DMS79 (cell line): ENCODE results near the gene RYK.
"Not testable (repeated sequence)": the region's sequence is repeated elsewhere in the genome, so short reads cannot be mapped to it uniquely, and the experiment has no call there.

Experiments used
- DNase-seq: peaks from one replicate; lab custom pipeline; 2025; lab: John Stamatoyannopoulos, UW

Gene RYK

DNA sequence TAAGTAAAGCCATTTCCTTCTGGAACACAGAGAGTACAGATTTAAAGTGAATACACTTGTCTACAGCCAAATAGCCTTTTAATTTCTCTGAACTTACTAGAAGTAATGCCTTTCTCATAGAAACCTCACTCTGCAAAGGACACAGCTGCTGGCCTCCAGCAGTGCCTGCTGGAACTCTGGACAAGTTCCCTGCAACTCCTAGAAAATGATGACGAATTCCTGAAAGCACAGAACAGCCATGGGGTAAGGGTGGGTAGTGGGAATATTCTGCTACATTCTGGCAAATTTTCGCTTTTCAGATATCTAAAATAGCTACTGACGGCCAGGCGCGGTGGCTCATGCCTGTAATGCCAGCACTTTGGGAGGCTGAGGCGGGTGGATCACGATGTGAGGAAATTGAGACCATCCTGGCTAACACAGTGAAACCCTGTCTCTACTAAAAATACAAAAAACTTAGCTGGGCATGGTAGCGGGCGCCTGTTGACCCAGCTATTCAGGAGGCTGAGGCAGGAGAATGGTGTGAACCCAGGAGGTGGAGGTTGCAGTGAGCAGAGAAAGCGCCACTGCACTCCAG lies 34.4 kb downstream of the RYK start:
- no peak for DNase-seq

DNA sequence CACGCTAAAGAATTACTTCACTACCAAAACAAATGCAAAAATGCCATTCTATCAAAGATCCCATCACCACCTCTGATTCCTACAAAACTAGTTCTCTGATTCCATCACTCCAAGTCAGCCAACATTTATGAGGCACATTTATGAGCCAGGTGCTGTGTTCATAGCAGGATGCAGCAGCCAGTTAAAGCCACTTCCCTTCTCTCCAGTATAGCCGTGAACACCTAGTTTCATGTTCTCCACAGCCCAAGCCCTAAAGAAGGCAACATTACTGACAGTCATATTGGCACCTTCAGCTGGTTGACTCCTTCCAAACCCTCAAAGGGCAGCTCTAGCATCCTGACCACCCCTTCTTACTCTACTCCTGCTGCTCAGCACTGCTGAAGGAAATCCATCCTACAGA lies 36.4 kb downstream of the RYK start:
- no peak for DNase-seq

DNA sequence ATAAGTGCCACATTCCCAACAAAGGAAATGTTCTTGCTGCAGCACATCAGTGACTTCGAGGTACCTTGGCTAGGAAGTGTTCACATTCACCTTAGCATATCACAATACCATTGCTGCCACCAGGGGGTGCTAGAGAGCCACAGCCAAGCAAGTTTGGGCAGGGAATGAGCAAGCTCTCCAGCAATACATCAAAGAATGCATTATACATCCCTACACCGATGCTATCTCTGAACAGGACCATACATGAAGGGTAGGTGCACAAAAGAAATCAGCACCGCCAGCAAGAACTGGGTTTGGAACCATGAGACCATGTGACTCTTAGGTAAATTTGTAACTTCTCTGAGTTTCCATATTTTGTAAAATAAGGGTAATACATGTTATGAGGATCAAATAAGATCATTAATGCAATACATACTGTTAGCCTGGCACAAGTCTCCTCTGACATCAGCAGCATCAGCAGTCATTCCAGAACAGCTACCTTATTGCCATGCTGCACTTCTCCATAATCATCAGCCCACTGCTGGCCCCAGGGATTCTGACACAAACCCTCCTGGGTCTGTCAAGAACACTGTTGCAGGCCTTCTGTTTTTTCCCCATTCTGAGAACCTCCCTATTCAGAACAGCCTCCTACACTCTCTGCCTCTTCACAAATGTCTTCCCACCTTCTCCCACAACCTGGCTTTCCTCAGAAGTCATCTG lies 37.5 kb downstream of the RYK start:
- DNase-seq: peak; percentile 45

DNA sequence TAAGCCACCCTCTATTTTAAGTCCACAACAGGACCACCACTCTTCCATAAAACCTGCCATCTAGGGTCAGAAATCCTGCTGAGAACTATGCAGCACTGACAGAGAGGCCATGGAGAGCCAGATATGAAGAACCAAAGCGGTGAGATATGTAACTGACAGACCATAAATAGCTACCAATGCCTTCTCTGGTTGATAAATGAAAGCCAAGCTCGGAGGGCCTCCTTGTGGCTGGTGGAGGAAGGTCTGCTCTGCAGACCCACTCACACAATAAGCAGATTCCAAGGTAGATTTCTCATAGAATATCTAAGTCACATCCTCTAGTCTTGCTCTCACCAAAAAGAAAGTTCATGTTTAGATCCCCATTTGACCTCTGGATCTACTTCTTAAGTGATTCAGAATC lies 38.9 kb downstream of the RYK start:
- no peak for DNase-seq

DNA sequence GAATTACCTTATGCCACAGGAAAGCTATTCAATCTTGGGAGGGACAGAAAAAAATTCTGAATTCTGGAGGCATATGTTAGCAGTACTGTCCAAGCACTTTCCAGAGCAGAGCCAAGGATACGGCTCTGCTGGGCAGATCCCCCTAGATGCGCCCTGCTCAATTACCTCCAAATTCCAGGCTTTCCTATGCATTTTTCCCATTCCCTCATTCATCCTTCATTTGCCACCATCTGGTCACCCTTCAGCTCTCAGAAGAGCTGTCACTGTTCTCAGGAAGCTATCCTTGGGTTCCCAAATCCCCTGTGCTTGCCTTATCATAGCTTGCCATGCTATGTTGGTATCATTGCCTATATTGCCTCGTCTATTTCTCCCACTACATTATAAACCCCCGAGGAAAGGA lies 45.2 kb downstream of the RYK start:
- DNase-seq: no peak

DNA sequence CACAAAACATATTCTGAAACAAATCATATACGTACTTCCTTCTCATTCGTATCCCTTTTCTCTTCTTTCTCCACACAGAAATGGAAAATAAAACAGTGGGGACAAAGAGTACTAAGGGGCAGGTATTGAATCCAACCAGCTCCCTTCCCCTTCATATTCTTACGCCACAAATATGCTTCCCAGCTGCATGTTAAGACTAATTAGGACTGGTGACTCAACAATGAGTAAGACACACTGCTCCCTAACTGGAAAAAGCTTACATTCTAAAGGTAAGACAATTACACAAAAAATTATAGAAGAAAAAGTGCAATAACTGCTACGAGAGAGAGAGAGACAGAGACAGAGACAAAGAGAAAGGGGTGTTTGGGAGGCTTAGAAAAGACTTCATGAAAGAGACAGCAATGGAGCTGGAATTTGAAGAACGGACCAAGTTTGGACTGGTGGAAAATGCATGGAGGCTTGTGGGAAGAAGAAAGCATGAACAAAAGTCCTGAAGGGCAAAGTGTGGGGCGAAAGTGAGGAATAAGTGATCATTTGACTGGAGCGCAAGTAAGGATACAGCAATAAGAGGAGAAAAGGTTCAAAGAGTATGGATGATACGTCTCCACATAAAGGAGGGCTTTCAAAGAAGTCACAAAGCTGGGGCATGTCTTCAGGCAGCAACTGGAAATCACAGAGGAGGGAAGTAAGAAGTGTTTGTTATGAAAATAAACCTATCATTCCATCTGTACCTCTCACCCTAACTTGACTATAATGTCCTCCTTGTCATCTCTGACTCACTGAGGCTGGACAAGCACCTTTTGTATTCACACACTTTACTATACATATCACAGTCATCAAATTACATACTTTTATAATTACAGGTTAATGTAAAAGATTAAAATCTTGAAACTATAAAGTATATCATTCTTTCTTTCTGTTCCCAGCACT lies 49.2 kb downstream of the RYK start:
- DNase-seq: no peak

DNA sequence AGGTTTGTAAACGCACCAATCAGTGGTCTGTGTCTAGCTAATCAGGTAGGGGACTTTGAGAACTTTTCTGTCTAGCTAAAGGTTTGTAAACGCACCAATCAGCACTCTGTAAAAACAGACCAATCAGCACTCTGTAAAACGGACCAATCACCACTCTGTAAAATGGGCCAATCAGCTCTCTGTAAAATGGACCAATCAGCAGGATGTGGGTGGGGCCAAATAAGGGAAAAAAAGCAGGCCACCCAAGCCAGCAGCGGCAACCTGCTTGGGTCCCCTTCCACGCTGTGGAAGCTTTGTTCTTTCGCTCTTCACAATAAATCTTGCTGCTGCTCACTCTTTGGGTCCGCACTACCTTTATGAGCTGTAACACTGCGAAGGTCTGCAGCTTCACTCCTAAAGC lies 50.8 kb downstream of the RYK start:
- not testable (repeated sequence) for DNase-seq

DNA sequence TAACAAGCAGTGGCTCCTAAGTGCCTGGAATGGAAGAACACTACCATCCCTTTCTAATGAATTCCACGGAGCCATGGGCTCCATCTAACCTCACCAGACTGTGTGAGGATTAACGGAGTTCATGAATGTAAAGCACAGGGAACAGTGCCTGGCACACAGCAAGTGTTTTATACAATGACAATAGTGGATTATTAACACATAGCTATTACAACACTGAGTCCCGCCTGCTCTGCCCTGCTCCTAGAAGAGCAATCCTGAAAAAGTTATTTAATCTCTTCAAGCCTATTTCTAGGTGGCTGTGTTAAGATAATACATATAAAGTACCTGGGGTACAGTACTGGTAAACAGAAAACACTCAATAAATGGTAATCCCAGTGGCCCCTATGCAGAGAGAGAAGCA lies 51.4 kb downstream of the RYK start:
- no peak for DNase-seq

DNA sequence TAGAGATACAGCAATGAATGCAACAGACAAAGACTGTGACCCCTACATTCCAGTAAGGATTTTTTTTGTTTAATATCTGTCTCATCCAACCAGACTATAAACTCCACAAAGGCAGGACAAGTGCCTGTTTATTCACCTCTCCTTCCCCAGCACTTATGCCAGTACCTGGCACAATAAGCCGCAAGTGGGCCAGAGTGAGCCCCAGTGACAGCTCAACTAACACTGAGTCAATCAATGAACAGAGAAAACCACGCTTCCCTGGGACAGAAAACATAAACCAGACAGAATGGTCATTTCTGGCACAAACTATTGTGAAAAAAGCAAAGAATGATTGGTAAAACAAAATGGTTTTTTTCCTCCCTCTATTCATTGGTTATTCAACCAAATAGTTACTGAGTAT lies 52.2 kb downstream of the RYK start:
- no peak for DNase-seq

DNA sequence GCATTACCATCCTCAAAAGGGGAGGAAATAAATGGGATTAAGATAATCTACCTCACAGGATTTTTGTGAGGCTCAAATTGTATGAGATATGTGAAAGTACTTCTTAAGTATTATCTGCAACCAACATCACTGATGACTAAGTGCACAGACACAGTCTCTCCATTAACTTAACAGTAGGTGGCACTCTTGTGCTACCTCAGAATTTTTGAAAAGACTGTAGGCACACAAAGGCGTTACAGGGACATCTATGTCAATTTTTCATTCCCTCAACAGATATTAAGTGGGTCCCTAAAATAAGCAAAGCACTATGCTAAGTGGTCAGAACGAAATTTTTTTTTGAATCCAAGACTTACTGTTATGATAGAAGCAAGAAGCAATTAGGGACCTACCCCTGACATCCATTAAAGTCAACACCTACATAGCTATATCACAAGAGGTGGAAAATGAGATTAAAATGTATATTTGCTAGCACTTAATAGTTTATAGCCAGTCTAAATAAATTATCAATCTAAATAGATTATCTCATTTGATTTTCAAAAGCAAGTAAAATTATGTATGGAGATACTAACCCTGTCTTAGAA lies 52.9 kb downstream of the RYK start:
- DNase-seq: peak; percentile 8

DNA sequence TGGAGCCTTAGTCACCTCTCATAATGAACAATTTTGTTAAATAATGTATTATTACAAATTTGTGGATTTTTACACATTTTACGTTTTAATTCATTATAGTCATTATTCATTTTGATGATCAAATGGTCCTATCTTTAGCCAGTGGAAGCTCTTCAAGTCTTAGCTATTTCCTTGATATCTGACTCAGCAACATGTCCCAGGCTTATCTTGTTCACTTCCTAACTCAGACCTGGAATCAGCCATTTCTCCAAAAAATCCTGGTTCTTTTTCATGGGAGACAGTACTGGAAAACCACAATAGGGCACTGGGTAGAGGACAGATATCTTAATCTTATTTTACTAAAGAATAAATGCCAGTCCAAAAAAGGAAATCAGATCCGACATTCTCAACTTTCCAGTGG lies 56.4 kb downstream of the RYK start:
- no peak for DNase-seq

DNA sequence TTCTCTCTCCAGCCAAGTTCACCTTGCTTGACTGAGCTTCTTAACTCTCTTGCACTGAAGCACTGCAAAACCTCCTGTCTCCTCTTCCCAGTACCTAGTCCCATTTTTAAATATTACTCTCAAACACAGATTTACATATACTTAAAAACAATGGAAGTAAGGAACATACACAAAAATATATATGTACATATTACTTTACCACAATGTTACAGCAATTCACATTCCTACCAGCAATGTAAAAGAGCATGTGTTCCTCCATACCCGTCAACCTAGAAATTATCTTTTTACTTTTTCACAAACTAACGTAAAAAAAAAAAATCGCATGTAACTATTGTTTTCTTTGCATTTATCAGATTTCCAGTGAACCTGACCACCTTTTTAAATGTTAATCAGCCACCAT lies 60.4 kb downstream of the RYK start:
- no peak for DNase-seq

DNA sequence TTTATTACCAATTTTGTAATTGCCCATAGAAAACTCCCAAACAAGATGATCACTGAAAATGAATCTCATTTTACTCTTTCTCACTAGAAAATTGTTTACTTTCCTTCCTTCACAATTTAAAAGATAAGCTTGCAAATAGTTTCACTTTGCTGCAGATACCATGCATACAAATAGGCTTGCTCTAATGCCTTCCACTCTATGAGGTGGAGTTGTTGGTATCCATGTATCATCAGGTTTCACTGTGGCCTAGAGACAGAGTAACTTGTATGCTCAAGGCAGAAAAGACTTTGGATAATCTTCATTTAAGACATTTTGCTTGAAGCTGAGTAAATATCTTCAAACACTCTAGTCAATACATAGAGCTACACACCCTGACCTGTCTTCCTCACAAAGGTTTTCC lies 60.8 kb downstream of the RYK start:
- no peak for DNase-seq

DNA sequence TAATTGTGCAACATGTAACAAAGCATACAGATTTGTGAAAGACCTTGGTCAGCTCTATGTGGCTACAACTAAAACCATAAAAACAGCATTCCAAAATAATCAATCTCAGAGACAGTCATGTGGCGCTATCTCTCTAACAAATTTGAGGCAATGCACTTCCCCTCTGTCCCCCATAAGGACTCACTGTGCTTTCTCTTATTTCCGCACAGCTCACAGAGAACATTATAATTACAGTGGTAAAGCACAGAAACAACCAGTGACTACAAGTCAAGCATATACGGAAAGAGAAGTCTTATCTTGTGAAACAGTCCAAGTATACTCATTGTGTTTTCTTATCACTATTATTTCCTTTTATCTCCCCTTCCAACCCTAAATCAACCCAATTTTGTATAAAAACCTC lies 64.3 kb downstream of the RYK start:
- DNase-seq: no peak

DNA sequence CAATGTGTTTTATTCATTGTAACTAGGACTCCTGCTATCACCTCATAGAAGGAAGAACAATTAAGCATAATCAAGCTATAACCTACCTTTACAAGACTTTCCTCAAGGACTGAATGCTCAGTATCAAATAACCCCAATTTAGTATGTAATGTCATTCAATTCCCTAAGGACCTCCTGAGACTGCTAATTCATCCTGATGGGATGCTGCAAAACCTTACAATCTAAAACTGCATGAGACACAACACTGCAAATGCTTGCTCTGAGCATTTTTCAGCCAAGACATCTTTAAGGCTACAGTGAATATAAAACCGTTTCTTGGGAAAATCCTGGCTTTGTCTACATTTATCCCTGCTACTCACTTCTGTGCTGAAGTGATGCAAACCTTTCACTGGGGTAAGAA lies 69.9 kb downstream of the RYK start:
- no peak for DNase-seq

DNA sequence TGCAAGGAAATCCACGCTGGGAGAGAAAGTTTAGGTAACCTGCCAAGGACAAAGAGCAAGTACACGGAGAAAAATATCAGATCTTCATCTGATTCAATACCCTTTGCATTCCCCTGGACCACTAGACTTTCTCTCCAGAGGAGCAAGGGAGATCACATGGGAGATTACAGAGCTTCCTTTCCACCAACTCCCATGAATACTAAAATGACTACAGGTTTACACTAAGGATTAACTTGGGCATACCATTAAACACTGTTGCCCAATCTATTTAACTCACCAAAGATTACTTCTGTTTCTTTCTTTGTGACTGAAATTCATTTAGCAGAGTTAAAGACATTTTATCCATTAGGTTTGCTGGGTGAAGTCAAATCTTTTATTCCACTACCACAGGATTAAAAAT lies 71.2 kb downstream of the RYK start:
- DNase-seq: no peak

DNA sequence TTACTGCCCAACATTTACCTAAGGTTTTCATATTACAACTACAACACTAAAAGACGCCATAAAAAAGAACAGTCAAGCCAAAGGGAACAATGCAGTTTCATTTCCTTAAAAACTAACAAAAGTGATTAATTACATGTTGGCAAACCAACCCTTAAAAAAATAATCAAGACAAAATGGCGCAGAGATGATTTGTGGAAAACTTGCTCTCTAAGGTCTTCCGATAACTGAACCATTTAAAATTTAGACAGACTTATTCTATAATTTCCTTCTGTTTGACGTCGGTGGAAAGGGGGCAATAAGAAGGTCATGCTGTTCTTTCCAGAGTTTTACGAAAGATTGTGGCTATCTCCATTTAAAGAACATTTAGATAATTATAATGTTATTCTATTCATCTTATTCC lies 87.6 kb downstream of the RYK start:
- DNase-seq: no peak

DNA sequence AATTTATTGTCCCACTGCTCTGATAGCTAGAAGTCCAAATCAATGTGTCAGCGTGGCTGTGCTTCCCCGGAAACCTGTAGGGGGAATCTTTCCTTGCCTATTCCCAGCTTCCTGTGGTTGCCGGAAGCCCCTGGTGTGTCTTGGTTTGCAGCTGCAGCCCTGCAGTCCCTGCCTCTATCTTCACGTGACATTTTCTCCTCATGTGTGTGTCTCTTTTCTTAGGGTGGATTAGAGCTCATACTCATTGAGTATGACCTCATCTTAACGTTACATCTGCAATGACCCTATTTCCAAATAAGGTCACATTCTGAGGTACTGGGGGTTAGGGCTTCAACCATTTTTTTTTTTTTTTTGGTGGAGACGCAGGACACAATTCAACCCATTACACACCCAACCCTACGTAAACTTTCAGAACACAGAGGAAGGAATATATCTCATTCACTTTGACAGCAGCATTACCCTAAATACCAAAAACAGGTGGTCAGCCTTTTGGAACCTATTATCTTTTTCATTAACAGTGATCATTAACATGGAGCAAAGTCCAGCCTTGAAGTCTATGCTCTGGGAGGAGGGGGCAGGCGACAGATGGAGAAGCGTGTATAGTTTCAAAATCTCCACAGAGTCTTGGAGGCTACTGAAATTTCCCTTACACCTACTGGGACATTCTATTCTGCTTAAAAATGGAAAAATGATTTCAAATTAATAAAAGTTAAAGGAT lies 88.6 kb downstream of the RYK start:
- DNase-seq: no peak

DNA sequence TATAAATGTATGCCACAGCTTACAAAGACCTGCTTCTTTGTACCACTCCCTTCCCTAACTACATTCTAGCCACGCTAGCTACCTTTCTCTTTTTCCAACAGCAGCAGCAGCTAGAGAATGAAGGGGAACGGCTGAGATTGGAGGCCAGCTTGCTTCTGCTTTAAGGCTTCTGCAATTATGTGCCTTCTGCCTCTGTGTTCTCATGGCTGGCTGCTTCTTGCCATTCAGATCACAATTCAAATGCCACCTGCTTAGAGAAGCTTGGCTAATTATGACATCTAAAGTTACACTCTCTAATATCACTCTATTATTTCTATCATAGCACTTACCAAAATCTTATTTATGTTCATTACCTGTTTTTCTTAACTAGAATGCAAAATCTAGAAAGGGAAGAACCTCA lies 95.2 kb downstream of the RYK start:
- peak; percentile 3 for DNase-seq

DNA sequence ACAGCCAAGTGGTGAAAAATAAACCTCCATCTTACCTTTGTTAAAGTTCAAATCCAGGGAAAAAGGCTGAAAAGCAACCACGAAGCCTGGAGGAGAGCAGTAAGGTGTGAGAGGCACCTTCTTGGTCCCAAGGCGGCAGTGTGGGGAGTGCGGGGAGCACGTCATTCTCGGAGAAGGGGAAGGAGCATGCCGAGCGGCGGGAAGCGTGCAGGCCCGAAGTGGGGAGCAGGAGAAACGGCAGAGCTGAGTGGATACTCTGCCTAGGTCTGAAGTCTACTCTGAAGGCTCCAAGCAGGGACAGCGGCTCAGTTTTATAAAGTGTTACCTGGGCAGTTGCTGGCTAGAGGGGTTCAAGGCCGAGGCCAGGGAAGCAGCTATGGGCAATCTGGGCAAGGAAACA lies 96.9 kb downstream of the RYK start:
- no peak for DNase-seq

DNA sequence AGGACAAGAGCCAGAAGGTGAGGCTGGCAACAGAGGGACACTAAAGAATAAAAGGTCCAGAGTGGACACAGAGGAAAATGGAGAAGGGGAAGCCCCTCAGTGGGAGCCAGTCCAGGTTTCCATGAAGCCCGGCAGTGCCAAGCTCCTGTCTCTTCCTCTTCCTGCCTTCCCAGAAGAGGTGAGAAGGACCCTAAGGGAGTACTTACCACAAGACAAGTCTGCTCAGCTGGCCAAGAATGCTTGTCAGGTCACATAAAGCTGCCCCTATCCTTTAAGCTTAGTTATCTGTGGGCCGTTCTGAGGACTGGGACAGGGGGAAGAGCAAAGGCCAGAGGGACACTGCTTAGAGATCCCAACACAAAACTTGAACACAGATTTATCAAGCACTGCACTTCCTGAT lies 100.2 kb downstream of the RYK start:
- DNase-seq: no peak

DNA sequence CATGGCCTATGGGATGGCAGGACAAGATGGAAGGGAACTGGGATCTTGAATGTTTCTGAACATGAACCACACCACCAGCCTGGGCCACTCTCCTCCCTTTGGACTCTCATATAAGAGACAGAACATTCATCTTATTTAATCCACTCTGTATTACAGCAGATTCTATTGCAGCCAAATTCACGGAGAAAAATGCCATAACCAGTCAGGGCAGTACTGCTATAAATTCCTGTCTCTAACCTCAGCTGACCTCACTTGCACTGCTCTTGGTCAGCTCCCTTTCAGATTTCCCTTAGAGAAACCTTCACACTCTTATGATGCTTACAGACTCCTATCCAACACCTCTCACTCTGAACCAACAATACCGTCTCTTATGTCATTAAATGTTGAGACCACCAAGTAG lies 101.4 kb downstream of the RYK start:
- no peak for DNase-seq
